ENCODE results near the gene JAM3. TPM values are rescaled to one million over a fixed set of nuclear protein-coding genes. Genes with fewer than 3 reads are reported as not detected.

The JAM3 gene
- total and polyA plus RNA-seq, 9 of the 15 experiments (the other 6 are each of a cell fraction or from before 2014, with no cell fraction given) = 0.22 to 0.76 (median 0.40) TPM

DNA sequence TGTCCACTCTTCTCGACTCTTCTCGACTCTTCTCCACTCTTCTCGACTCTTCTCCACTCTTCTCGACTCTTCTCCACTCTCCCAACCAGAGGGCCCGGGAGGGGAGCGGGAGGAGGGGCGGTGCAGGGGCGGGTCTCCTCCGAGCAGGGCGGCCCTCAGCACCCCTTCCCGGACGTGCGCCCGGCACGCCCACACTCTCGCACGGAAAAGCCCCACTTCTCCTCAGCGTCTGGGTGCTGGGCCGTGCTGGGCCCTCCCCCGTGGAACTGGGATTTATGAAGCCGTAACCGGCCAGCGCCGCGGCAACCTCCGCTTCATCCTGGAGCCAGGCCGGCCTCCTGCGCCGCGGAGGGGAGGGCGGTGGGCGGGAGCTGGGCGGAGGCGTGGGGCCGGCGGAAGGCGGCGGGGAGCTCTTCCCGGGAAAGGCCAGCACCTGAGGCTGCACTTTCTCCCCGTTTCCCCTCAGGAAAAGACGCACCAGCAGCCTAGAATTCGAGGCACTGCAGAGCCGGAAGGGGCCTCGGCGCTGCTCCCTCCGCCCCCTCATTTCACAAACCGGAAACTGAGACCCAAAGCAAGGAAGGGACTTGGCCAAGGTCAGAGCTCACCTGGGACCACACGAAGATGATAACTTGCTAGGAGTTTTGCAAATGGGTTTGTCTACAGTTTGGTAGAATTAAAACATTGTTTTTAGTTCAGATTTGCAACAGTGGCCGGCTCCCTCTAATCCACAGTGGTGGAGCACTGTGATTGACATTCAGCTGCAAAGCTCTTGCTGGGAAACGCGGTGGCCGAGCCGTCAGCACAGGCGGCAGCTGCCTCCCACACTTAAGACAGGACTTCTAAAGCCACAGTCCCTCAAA is 31.6 kb upstream of the JAM3 start (continued):
- TF ChIP-seq ETV1 (tag; conservative IDR thresholded peaks at IDR 0.05; ENCODE audit: low read depth) (peak; percentile 12; the same call in 1 of the 2 replicates), PHB2 (IDR thresholded peaks at IDR 0.05; ENCODE audit: low read depth) (no peak), TCFL5 (CRISPR knock-in tag; conservative IDR thresholded peaks at IDR 0.05) (no peak), EGR1 (conservative IDR thresholded peaks at IDR 0.05) (peak; percentile 70; the same call in 1 of the 2 replicates), FOSL1 (tag; conservative IDR thresholded peaks at IDR 0.05) (no peak), FOXK1 (CRISPR knock-in tag; IDR thresholded peaks at IDR 0.05; ENCODE audit: borderline replicate concordance) (no peak), CEBPG (CRISPR knock-in tag; IDR thresholded peaks at IDR 0.05) (no peak), CEBPG (tag; conservative IDR thresholded peaks at IDR 0.05 in 1 of 2, IDR thresholded peaks at IDR 0.05 in 1 of 2) (no peak), ILK (tag; IDR thresholded peaks at IDR 0.05; ENCODE audit: borderline replicate concordance, low read depth) (no peak), FOXK2 (conservative IDR thresholded peaks at IDR 0.05 in 1 of 2, IDR thresholded peaks at IDR 0.05 in 1 of 2; ENCODE audit: low read depth in 2 of 2) (no peak), ZNF551 (CRISPR knock-in tag; IDR thresholded peaks at IDR 0.05) (no peak), CBX3 (IDR thresholded peaks at IDR 0.05; ENCODE audit: borderline replicate concordance in 1 of 2, low read length in 2 of 2) (no peak), ZNF12 (CRISPR knock-in tag; IDR thresholded peaks at IDR 0.05) (no peak), SMARCE1 (IDR thresholded peaks at IDR 0.05) (no peak), ZNF79 (CRISPR knock-in tag; IDR thresholded peaks at IDR 0.05; ENCODE audit: low read depth) (no peak), RFX5 (IDR thresholded peaks at IDR 0.05; ENCODE audit: low read depth, low read length) (no peak), ZNF174 (CRISPR knock-in tag; IDR thresholded peaks at IDR 0.05) (no peak), TCF7 (IDR thresholded peaks at IDR 0.05; ENCODE audit: borderline replicate concordance) (no peak), ZNF644 (tag; IDR thresholded peaks at IDR 0.05; ENCODE audit: low read depth) (no peak), COPS2 (conservative IDR thresholded peaks at IDR 0.05) (no peak), BMI1 (IDR thresholded peaks at IDR 0.05; ENCODE audit: low read length) (no peak)
- TF ChIP-seq, protein P1, sequence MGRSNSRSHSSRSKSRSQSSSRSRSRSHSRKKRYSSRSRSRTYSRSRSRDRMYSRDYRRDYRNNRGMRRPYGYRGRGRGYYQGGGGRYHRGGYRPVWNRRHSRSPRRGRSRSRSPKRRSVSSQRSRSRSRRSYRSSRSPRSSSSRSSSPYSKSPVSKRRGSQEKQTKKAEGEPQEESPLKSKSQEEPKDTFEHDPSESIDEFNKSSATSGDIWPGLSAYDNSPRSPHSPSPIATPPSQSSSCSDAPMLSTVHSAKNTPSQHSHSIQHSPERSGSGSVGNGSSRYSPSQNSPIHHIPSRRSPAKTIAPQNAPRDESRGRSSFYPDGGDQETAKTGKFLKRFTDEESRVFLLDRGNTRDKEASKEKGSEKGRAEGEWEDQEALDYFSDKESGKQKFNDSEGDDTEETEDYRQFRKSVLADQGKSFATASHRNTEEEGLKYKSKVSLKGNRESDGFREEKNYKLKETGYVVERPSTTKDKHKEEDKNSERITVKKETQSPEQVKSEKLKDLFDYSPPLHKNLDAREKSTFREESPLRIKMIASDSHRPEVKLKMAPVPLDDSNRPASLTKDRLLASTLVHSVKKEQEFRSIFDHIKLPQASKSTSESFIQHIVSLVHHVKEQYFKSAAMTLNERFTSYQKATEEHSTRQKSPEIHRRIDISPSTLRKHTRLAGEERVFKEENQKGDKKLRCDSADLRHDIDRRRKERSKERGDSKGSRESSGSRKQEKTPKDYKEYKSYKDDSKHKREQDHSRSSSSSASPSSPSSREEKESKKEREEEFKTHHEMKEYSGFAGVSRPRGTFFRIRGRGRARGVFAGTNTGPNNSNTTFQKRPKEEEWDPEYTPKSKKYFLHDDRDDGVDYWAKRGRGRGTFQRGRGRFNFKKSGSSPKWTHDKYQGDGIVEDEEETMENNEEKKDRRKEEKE (IDR thresholded peaks at IDR 0.05; ENCODE audit: borderline replicate concordance in 1 of 2, control insufficient read depth in 1 of 2, low read depth in 2 of 2, low read length in 1 of 2) = no peak
- TF ChIP-seq, protein P2, sequence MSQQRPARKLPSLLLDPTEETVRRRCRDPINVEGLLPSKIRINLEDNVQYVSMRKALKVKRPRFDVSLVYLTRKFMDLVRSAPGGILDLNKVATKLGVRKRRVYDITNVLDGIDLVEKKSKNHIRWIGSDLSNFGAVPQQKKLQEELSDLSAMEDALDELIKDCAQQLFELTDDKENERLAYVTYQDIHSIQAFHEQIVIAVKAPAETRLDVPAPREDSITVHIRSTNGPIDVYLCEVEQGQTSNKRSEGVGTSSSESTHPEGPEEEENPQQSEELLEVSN (IDR thresholded peaks at IDR 0.05; ENCODE audit: borderline replicate concordance in 1 of 2, extremely low read depth in 1 of 2, insufficient read depth in 1 of 2, insufficient read length in 1 of 2, low read depth in 1 of 2, low read length in 1 of 2, poor library complexity in 1 of 2, severe bottlenecking in 1 of 2) = peak in 1 of 2 experiments; percentile 30
